NCI-H526 treated with DMSO at 0.1 percent for 48 hours (cell line): ENCODE results near the gene C4orf50.
A peak's percentile ranks its signal among the peaks of the same experiment; 100 is the strongest.
"Not testable (repeated sequence)": the region's sequence is repeated elsewhere in the genome, so short reads cannot be mapped to it uniquely, and the experiment has no call there.

Source experiments
- DNase-seq: peaks from one replicate; lab custom pipeline; 2025; lab: John Stamatoyannopoulos, UW

The C4orf50 gene

DNA sequence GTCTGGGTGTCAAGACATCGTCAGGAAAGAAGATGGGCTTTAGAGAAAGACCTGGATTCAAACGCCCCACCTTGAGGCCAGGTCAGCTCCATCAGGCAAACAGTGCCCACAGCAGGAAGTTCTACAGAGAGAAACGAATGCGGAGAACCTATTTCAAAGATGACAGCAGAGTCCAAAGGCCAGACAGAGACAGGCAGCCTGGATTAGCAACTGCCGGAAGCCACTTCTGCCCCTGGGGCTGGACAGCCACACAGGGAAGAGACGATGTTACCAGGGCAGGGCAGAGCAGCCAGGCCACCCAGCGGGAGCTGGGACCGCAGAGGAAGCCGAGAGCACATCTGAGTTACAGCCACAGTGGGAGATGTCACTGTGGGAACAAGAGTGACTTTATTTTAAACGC, 1.2 kb downstream of the C4orf50 start:
- no peak for DNase-seq

DNA sequence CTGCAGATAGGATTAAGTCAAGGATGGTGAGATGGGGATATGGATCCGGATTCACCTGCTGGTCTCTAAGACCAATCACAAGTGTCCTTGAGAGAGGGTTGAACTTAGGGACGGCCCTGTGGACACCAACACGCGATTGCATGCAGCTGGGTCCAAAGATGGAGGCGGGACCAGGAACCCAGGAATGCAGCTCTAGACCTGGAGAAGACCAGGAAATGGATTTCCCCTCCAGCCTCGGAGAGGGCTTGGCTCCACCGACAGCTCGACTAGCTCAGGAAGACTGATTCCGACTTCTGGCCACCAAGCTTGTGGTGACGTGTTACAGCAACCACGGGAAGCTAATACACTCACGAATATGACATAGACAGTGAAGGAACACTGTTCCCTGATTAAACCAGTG, 4.7 kb downstream of the C4orf50 start:
- no peak for DNase-seq

DNA sequence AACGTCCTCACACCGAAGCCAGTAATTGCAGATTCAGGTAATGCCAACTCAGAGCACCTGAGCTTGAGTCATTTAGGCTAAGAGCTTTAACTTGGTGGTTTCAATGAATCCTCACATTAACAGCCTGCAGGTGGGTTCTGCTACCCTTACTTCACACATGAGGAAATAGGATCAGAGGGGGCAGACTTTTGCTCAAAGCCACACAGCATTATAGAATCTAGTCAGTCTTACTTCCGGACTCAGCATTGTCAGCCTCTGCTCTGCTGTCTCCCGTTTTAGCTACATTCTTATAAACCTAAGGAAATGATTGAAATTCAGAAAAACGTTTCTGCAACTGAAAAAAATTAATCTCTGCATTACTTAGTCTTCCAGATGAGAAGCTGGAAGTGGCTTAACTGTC, 6.0 kb downstream of the C4orf50 start:
- no peak for DNase-seq

DNA sequence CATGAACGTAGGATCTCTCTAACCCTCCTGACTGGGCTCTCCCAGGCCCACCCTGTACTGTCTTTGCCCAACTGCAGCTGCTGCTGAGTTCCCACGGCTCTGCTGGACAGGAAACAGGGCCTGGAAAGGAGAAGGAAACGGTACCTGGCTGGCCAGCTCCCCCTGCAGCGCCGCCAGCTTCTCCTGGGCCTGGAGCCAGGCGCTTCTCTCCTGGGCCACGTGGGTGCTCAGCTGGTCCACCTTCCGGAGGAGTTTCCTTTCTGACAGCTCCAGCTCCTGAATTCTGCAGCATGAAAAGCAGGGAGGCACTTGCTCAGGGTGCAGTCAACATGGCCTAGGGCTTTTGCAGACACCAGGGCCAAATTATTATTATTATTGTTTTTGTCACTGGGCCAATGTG, 6.5 kb downstream of the C4orf50 start:
- peak; percentile 16 for DNase-seq

DNA sequence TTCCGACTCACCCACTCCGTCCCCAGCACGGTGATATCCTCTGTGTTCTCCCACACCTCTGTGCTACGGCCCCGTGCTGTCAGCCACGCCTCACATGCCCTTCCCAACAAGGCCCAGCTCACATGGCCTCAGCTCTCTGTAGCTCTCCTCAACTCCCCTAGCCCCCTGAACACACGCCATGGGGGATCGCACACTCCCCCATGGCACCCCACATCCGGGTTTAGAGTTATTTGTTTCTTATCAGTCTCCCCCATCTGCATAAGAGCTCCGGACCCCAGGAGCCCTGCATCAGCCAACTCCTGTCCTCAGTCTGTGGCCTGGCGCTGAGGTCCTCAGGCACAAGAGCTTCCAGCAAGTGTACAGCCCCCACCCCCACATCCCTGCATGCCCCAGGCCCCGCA, 7.0 kb downstream of the C4orf50 start:
- DNase-seq: no peak

DNA sequence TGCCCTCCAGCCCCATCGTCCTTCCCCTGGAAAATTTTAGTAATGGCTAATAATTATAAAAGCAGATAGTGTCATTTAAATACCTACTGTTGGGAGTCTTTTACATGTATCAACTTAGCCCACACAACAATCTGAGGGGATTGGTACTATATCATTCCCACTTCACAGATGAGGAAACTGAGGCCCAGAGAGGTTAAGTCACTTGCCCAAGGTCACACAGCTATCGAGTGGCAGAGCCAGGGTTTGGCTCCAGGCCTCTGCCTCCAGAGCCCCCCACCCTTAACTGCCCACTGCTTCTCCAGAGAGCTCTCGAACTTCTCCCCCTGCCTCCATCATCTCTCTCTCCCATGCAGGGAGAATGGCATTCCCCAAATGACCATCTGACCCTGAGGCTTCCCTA, 7.4 kb downstream of the C4orf50 start:
- no peak for DNase-seq

DNA sequence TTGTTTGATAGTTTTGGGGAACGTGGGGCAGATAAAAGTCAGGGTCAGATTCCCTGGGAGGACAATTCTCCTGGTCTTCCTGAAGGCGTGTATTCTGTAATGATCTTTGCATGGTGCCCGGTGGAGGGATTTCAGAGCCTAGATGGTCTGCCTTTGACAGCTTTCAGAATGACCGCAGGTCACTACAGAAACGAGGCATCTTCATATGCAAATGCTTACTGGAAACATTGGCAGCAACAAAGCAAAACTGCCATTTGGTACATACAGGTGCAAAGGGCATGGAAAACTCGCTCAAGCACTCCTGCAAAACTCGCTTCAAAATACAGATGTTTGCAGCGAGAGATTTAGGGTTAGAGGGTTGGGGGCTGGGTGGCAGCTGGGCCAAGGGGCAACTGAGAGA, 8.8 kb downstream of the C4orf50 start:
- peak; percentile 82 for DNase-seq

DNA sequence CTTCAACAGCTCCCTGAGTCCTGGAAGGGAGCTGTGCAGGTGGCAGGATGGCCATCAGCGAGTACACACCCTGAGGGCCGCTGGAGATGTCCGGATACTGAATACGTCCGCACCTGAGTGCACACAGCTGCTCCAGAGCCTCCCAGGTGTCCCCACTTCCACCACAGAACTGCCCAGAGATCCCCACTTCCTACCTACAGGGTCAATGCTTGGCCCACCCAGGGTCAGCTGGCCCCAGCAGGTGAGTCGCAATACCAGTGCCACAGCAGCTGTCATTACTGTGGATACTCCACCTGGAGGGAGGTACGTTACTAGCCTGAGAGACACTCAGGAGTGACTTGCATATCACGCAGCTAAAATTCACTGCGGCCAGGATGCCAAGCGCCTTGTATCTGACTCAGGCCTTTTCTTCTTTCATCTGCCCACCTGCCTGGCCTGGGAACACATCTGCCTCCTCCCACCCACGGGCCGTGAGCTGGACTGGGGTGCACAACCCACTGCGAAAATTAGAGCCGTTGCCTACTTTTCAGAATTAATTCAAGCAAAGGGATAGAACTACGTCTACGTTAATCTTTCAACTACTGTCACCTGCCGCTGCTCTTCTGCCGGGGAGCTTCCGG, 9.4 kb downstream of the C4orf50 start:
- DNase-seq: no peak

DNA sequence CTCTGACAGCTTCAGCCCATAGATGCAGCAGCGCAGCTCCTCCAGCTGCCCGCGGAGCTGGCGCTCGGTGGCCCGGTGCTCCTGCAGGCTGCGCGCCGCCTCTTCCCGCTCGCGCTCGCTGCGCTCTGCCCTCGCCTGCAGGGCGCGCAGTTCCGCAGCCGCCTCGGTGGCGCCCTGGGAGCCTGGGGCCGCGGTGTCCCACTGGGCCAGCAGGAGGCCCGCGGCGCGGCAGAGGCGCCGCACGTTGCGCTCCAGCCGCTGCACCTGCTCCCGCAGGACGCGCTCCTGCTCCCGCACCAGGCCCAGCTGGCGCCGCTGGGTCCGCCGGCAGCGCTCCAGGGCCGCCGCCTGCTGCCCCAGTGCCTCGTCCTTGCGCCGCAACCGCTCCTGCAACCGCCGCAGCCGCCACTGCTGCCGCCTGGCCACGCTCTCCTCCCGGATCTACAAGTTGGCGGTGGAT, 10.1 kb downstream of the C4orf50 start:
- DNase-seq: no peak

DNA sequence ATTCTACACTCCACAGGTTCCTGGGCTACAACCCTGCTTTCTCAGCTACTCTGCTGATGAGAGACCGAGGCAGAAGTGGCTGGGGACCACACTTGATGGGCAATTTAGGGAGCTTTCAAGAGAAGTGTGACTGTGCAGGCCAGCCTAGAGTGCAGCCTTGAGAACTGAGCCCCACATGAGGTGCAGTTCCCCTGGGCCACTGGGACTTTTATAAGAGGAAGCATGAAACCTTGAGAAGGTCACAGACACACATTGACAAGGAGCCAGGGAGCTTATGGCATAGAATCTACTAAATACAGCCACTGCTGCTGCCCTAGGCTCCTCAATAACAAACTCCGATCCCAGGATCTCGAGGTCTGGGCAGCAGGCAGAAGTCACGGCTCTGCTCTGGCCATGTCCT, 13.1 kb downstream of the C4orf50 start:
- DNase-seq: no peak

DNA sequence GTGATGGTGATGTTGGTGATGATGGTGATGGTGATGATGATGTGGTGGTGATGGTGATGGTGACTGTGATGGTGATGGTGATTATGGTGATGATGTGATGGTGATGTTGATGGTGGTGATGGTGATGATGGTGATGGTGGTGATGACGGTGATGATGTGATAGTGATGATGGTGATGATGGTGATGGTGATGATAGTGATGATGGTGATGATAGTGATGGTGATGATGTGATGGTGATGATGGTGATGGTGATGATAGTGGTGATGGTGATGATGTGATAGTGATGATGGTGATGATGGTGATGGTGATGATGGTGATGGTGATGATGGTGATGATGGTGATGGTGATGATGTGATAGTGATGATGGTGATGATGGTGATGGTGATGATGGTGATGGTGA, 14.7 kb downstream of the C4orf50 start:
- DNase-seq: not testable (repeated sequence)

DNA sequence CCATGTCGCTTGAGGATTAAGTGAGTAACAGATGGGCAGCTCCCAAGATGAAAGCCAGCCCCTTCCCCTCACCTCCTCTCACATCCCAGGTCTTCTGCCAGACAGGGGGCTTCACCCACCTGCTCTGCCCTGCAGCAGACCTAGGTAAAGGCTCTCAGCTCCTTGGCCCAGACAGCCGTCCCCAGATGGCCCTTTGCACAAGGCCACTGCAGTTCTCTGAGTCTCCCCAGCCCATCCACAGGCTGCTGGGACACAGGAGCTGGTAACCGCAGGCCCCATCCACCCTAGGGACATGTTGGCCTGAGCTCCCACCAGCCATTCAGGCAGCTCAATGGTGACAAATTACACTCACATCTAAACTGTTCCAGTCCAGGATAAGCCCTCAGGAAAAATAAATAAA, 15.3 kb downstream of the C4orf50 start:
- DNase-seq: no peak

DNA sequence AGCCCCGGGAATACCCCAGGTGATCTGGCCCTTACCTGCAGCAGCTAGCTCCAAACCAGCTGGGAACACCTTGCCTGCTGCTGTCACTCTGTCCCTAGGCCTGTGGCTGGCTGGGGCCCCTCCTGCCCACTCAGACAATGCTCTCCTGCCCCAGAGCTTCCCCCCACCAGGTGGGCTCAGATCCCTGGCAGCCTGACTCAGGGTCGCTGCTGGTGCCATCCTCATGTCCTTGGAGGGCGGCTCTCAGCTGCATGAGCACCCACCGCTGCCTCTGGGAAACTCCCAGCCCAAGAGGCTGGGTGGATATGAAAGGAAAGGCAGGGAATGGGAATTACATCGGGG, 15.8 kb downstream of the C4orf50 start:
- DNase-seq: no peak

DNA sequence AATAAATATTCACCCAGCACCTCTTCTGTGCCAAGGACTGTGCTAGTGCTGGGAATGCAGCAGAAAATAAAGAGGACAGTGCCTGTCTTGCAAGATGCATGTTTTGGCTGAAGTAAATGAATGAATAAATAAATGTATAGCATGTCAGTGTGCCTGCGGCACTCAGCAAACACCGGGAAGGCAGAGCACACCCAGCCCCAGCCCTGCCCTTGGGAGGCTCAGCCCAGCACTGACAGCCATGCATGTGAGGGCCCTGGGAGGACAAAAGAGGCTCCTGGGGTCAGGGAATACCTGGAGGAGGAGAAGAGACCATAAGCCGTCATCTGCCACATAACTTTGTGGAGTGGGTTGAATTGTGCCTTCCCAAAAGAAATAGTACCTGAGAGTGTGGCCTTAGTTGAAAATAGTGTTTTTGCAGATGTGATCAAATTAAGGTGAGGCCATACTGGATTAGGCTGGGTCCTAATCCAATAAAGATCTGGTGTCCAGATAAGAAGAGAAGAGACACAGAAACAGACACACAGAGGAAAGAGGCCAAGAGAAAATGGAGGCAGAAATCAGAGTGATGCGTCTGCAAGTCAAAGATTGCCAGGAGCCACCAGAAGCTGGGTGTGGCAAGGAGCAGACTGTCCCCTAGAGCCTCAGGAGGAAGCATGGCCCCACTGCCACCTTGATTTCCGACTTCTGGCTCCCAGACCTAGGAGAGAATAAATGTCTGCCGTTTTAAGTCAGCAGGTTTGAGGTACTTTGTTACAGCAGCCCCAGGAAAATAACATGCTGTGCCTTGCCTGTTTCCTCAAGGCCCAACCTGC, 16.3 kb downstream of the C4orf50 start:
- DNase-seq: no peak

DNA sequence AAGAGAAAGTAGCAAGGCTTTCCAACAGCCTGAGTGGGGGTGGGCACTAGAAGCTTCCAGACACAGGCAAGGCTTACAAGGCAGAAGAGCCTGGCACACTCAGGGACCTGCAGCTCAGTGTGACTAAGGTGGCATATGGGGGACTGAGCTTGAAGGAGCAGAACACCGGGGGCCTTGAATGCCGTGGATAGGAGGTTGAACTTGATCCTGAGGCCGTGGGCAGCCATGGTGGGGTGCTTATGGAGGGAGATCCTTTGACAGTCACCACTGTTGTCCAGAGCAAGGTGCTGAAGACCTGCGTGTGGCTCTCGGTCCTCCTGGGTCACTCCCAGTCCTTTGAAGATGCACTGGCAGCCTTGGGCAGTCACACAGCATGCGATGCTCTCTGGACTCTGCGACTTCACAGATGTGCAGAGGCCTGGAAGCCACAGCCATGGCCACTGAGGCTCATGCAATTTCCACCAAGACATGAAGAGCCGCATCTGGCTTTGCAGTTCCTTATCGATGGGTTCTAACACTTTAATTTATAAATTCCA, 18.3 kb downstream of the C4orf50 start:
- DNase-seq: no peak

DNA sequence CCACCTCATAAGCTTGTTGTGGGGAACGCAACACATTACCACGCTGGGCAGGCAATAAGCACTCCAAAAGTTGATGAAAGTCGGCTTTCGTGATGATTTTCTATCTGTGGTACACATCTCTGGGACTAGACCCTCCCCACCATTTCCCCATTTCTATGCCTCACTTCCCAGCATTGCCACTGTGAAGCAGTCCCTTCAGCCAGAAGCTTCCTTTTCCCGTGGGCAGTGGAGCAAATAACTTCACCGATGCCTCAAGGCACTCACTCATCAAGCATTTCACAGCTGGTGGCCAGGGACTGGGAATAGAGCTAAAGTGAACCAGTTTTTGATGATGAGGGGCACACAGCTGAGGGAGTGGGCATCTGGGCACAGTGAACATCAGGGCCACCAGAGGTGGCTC, 18.9 kb downstream of the C4orf50 start:
- DNase-seq: no peak

DNA sequence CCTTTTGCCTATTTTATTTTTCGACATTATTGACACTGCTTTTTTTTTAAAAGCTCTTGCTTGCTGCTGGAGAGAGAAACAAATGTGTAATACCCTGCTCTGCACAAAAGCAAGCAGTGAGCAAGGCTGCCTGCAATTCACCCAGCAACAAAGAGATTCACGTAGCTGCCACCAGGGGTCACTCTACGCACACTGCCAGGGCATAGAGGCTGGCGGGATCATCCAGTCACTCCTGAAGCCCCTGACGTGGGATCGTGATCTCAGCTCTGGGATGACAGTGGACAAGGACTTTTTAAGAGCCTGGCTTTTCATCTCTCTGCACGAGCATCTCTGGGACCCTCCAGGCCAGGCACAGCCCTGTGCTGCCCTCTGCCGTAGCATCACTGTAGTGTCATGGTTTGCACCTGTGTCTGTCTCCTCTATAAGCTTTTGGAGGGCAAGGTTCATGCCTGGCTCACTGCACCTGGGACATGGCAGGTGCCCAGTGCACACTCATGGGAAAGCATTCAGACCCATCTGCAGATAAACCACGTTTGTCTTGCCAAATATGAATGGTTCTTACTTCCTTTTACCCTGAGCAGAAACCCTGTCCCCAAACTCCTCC, 19.8 kb downstream of the C4orf50 start:
- peak; percentile 63 for DNase-seq

DNA sequence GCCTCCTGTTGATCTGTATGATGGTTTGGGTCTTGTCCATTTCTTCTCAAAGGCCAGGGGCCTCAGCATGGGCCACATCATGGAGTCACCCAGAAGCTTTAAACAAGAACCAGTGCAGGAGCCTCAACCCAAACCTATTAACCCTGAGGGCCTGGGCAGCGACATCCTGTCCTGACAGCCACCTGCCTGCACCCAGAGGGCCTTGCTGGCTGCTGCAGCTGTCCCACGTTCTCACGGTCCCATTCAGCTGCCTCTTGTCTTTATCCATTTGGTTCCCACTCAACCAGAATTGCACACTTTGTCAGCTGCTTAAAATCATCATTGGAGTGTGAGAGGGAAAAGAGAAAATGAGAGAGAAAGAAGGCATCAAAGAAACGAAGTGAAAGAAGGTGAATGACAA, 21.6 kb downstream of the C4orf50 start:
- DNase-seq: no peak

DNA sequence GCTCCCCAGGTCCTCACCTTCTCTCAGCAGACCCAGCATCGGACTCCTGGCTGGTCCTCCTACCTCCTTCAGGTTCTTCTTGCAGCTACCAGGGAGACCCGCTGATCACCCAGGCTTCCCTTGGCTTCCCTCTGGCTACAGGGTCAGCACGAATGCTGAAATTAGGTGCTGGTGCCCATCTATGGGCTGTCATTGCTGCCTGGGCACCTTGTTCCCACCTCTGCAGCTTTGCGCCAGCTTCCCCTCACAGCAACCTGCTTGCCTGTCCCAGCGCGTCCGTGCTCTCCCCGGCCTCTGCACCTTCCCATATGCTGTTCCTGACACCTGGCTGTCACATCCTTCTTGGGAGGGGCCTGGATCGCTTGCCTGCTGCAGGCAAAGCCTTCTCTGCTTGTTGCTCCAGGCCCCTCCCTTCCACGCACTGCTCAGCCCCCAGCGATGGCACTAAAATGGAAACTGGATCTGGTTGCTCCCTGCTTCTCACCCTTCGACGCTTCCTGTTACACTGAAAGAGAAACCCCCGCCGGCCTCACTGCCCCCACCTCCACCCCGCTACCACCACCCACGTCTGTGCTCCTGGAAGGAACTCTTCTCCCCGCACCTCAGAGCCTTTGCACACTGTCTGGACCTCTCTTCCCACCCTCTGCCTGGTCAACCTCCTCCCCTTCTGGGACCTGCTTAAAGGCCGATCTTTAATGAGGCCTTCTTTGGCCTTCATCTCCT, 22.2 kb downstream of the C4orf50 start:
- no peak for DNase-seq

DNA sequence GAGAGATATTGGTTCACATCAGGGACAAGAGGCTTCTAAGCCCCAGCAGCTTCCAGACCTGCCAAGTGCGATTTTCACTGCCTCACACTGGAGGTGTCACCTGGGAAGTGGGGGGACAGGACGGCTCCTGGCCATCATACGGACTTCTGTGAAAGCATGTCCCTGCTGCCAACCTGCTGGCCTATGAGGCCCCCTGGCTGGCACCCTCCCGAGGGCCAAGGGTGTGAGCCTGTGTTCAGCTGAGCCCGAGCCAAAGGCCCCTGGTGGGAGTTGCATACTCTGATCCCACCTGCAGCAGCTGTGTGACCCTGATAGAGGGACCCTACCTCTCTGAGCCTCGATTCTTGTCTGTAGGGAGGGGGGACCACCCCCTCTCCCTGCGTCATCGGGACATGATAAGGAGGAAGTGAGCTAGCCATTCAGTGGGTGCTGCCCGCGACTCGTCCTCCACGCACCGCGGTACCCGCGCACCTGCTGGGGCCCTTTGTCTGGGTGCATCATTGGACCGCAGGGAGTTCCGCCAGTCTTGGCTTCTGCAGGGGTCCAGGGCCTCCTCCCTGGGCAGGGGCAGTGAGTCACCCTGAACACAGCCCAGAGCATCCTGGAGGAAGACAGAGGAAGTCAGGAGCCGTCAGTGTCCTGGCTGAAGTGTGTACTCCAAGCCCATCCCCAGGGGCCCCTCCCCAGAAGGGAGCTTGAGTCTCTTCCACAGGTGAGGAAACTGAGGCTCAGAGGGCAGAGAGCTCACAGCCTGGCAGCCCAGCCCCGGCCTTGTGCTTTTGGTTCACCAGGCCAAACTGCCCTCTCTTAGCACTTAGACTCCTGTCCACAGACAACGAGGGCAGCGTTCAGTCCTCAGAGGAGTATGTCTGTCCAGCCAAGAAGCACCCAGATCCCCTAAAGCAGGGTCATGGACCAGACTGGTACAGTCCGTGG, 24.1 kb downstream of the C4orf50 start:
- DNase-seq: no peak

DNA sequence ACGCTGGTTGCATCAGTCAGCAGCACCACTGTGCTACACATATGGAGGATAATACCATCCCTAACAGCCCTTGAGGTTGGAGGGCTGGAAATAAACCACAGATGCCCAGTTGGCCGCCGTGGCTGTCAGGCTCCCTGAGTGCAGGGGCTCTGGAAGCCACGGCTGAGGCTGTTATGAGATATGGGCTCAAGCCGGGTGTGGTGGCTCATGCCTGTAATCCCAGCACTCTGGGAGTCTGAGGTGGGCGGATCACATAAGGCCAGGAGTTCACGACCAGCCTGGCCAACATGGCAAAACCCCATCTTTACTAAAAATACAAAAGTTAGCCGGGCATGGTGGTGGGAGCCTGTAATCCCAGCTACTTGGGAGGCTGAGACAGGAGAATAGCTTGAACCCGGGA, 24.9 kb downstream of the C4orf50 start:
- not testable (repeated sequence) for DNase-seq
